ENCODE results near the gene CRISPLD2. TPM values are rescaled to one million over a fixed set of nuclear protein-coding genes. Genes with fewer than 3 reads are reported as not detected.

Gene CRISPLD2
- total RNA-seq, 1 donor: 40.2 TPM

DNA sequence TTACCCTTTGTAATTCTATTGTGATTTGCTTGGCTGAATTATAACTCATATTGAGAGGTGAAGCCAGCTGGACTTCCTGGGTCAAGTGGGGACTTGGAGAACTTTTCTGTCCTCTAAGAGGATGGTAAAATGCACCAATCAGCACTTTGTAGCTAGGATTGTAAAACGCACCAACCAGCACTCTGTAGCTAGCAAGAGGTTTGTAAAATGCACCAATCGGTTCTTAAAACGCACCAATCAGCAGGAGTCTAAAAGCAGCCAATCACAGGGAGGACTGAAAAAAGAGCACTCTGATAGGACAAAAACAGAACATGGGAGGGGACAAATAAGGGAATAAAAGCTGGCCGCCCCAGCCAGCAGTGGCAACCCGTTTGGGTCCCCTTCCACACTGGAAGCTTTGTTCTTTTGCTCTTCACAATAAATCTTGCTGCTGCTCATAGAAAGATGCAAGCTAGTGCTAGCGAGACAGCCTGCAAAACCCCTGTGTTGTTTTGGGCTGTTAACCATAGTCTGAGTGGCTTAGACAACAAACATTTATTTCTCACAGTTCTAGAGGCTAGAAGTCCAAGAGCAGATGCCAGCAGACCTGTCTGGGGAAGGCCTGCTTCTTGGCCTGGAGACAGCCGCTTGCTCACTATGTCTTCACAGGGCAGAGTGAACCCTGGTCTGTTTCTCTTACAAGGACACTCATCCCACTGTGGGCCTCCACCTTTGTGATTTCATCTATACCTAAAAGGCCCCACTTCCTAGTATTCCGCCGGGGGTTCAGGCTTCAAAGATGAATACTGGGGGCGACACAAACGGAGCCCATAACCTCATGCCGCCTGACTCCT is 39.0 kb upstream of the CRISPLD2 start:
- no peak overlapping the region for H3K4me3 ChIP-seq (ENCODE audit: insufficient read depth, low read length)
- TF ChIP-seq, protein P1, sequence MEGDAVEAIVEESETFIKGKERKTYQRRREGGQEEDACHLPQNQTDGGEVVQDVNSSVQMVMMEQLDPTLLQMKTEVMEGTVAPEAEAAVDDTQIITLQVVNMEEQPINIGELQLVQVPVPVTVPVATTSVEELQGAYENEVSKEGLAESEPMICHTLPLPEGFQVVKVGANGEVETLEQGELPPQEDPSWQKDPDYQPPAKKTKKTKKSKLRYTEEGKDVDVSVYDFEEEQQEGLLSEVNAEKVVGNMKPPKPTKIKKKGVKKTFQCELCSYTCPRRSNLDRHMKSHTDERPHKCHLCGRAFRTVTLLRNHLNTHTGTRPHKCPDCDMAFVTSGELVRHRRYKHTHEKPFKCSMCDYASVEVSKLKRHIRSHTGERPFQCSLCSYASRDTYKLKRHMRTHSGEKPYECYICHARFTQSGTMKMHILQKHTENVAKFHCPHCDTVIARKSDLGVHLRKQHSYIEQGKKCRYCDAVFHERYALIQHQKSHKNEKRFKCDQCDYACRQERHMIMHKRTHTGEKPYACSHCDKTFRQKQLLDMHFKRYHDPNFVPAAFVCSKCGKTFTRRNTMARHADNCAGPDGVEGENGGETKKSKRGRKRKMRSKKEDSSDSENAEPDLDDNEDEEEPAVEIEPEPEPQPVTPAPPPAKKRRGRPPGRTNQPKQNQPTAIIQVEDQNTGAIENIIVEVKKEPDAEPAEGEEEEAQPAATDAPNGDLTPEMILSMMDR (IDR thresholded peaks at IDR 0.05; ENCODE audit: extremely low read depth, low read depth, low read length): no peak
- no peaks in the 10 kb centered on the region for H3K27me3 ChIP-seq (ENCODE audit: insufficient read depth, low read length)
- DNase-seq (ENCODE audit: insufficient read length, low spot score, missing footprints): no peak
- H3K79me2 ChIP-seq (ENCODE audit: insufficient read depth, low read length): no peaks in the 10 kb centered on the region
- no peaks in the 10 kb centered on the region for H3K4me1 ChIP-seq (ENCODE audit: insufficient read depth, low read length)
- H2AFZ ChIP-seq (ENCODE audit: low read length): no peak overlapping the region
- peaks cover 38% of the 10 kb centered on the region for H3K36me3 ChIP-seq (ENCODE audit: insufficient read depth, low read length)
- H4K20me1 ChIP-seq (ENCODE audit: insufficient read depth, low read length): no peaks in the 10 kb centered on the region
- no peak overlapping the region for H3K4me2 ChIP-seq (ENCODE audit: insufficient read depth, low read length)
- H3K27ac ChIP-seq (ENCODE audit: low read depth, low read length): no peak overlapping the region
- no peaks in the 10 kb centered on the region for H3K9me3 ChIP-seq (ENCODE audit: low read depth, low read length)

DNA sequence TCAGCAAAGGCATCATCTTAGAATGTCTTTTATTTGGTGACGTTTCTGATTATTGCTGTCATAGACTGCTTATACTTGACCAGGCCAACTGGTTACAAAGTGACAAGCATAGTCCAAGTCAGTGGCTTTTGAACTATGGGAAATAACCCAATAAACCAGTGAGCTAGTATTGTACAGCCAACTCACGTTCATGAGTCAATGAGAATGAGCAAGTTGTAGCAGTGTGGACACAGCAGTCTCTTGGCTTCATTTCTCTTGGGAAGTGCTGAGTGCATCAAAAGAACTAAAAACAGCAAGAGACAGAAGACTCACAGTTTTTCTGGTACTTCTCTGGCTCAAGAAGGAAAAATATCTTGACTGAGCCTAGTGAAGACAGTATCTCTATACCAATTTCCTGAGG is 36.9 kb upstream of the CRISPLD2 start:
- Histone ChIP-seq H3K4me2 (ENCODE audit: insufficient read depth, low read length) (no peak overlapping the region), H3K36me3 (ENCODE audit: insufficient read depth, low read length) (peaks cover 22% of the 10 kb centered on the region), H3K9me3 (ENCODE audit: low read depth, low read length) (no peaks in the 10 kb centered on the region), H3K27ac (ENCODE audit: low read depth, low read length) (no peak overlapping the region), H3K4me1 (ENCODE audit: insufficient read depth, low read length) (no peaks in the 10 kb centered on the region), H3K79me2 (ENCODE audit: insufficient read depth, low read length) (no peaks in the 10 kb centered on the region), H3K27me3 (ENCODE audit: insufficient read depth, low read length) (no peaks in the 10 kb centered on the region), H3K4me3 (ENCODE audit: insufficient read depth, low read length) (no peak overlapping the region), H4K20me1 (ENCODE audit: insufficient read depth, low read length) (no peaks in the 10 kb centered on the region), H2AFZ (ENCODE audit: low read length) (no peak overlapping the region)
- TF ChIP-seq, protein P1 (IDR thresholded peaks at IDR 0.05; ENCODE audit: extremely low read depth, low read depth, low read length): no peak
- no peak for DNase-seq (ENCODE audit: insufficient read length, low spot score, missing footprints)

DNA sequence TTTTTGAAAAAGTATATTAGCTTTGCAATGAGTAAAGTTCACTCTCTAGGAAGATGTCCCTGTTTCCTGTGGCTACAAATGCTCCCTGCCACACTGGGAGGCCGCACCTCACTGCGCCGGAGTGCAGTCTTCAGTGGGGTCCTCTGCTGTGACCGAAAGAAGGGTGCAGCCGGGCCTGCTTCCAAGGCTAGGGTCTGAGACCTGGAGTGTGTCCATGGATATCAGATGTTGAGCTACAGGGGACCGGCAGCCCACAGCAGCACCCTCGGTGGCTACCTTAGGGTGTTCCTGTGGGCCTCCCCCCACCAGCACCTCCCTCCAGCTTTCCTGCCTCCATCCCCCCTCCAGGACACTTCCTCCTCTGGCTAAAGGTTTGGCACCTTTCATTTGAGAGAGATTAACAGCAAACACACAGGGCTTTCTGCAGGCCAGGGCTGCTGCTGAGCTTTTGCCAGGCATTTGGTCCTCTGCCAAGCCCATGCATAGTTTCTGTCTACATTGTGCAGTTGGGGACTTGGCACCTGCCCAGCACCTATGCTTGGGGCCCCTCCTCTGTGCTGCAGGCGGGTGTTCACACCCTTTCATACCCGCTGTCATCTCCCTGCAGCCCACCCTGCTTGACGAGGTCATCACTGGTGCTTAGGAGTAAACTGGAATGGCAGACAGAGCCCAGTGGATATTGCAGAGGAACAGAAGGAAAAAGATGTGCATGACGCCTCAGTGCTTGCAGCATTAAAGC is 33.8 kb upstream of the CRISPLD2 start:
- no peak overlapping the region for H3K27ac ChIP-seq (ENCODE audit: low read depth, low read length)

More for the DNA sequence above, 33.8 kb upstream of the CRISPLD2 start:
- Histone ChIP-seq H4K20me1 (ENCODE audit: insufficient read depth, low read length) (no peaks in the 10 kb centered on the region), H3K4me1 (ENCODE audit: insufficient read depth, low read length) (peaks cover 4% of the 10 kb centered on the region), H3K4me3 (ENCODE audit: insufficient read depth, low read length) (no peak overlapping the region), H3K36me3 (ENCODE audit: insufficient read depth, low read length) (no peaks in the 10 kb centered on the region), H3K79me2 (ENCODE audit: insufficient read depth, low read length) (no peaks in the 10 kb centered on the region), H3K4me2 (ENCODE audit: insufficient read depth, low read length) (no peak overlapping the region), H3K9me3 (ENCODE audit: low read depth, low read length) (no peaks in the 10 kb centered on the region), H3K27me3 (ENCODE audit: insufficient read depth, low read length) (no peaks in the 10 kb centered on the region), H2AFZ (ENCODE audit: low read length) (no peak overlapping the region)
- TF ChIP-seq, protein P1 (IDR thresholded peaks at IDR 0.05; ENCODE audit: extremely low read depth, low read depth, low read length): no peak
- peak; percentile 73 for DNase-seq (ENCODE audit: insufficient read length, low spot score, missing footprints)
